WTC11 (cell line): ENCODE measurements around the gene ARID3B. TPM values are rescaled to one million over a fixed set of nuclear protein-coding genes. Genes with fewer than 3 reads are reported as not detected.

Source experiments
- ATAC-seq: fragments of 200-7000 bp; cut with Tn5 transposase; 2 replicates; pipeline ENCODE4 v1.10.0; 2021; ENCODE audit warnings: mild to moderate bottlenecking, moderate library complexity
- CTCF ChIA-PET: fragments of 300-600 bp; sonication (Branson Sonifier 250); formaldehyde crosslinking; loops from one replicate; lab custom pipeline; 2021; ENCODE audit warnings: antibody characterized with exemption; lab: Charles Lee
- POLR2A ChIA-PET: fragments of 350-600 bp; sonication (Branson Sonifier 250); formaldehyde crosslinking; loops from one replicate; lab custom pipeline; 2021; ENCODE audit warnings: antibody characterized with exemption; lab: Charles Lee
- DNase-seq: peaks from one replicate; pipeline ENCODE4 v3.0.0; 2021; ENCODE audit warnings: low spot score
- H3K27ac Mint-ChIP-seq: 2 replicates; pipeline ENCODE4 v1.8.0; 2021; ENCODE audit warnings: mixed read lengths
- H3K27me3 Mint-ChIP-seq: 2 replicates; pipeline ENCODE4 v1.8.0; 2021; ENCODE audit warnings: low read depth, mild to moderate bottlenecking, moderate library complexity, mixed read lengths
- H3K36me3 Mint-ChIP-seq: 2 replicates; pipeline ENCODE4 v1.8.0; 2021; ENCODE audit warnings: mixed read lengths
- H3K4me1 Mint-ChIP-seq: 2 replicates; pipeline ENCODE4 v1.8.0; 2022; ENCODE audit warnings: mixed read lengths
- H3K4me3 Mint-ChIP-seq: 2 replicates; pipeline ENCODE4 v1.8.0; 2021; ENCODE audit warnings: mild to moderate bottlenecking, moderate library complexity, mixed read lengths
- H3K9me3 Mint-ChIP-seq: 2 replicates; pipeline ENCODE4 v1.8.0; 2021; ENCODE audit warnings: mixed read lengths
- AR ChIP-seq: fragments of 250-450 bp; sonication (Bioruptor Pico); IDR thresholded peaks from 2 replicates; pipeline ENCODE4 v1.9.0; 2021; ENCODE audit warnings: mild to moderate bottlenecking
- CBFB ChIP-seq: sonication (generic); formaldehyde crosslinking; IDR thresholded peaks from 2 replicates; pipeline ENCODE4 v1.8.1; 2022; ENCODE audit warnings: mild to moderate bottlenecking, low read depth, missing genetic modification reagents
- E2F4 ChIP-seq: sonication (generic); formaldehyde crosslinking; IDR thresholded peaks from 2 replicates; pipeline ENCODE4 v1.8.1; 2022; ENCODE audit warnings: low read depth, mild to moderate bottlenecking, moderate library complexity, missing genetic modification reagents, borderline replicate concordance
- FOXK1 ChIP-seq: sonication (generic); formaldehyde crosslinking; IDR thresholded peaks from 2 replicates; pipeline ENCODE4 v1.8.0; 2022; ENCODE audit warnings: mild to moderate bottlenecking, moderate library complexity, missing genetic modification reagents
- FOXP1 ChIP-seq: sonication (generic); formaldehyde crosslinking; IDR thresholded peaks from 2 replicates; pipeline ENCODE4 v1.8.0; 2022; ENCODE audit warnings: missing genetic modification reagents, mild to moderate bottlenecking, moderate library complexity, borderline replicate concordance
- GRHL2 ChIP-seq: fragments of 250-450 bp; sonication (Bioruptor Pico); IDR thresholded peaks from 2 replicates; pipeline ENCODE4 v1.8.0; 2022; ENCODE audit warnings: mild to moderate bottlenecking, moderate library complexity; ENCODE audit not compliant: insufficient replicate concordance, severe bottlenecking
- HMGA2 ChIP-seq: fragments of 250-450 bp; sonication (Bioruptor Pico); IDR thresholded peaks from 2 replicates; pipeline ENCODE4 v1.4.0; 2021; ENCODE audit warnings: mild to moderate bottlenecking, moderate library complexity
- JAZF1 ChIP-seq: fragments of 250-450 bp; sonication (Bioruptor Pico); IDR thresholded peaks from 2 replicates; pipeline ENCODE4 v1.9.0; 2021; ENCODE audit warnings: moderate library complexity, mild to moderate bottlenecking, inconsistent platforms
- MXD4 ChIP-seq: fragments of 250-450 bp; sonication (Bioruptor Pico); IDR thresholded peaks from 2 replicates; pipeline ENCODE4 v1.8.0; 2021; ENCODE audit warnings: mild to moderate bottlenecking, moderate library complexity, borderline replicate concordance
- NFE2L1 ChIP-seq: sonication (generic); formaldehyde crosslinking; IDR thresholded peaks from 2 replicates; pipeline ENCODE4 v1.8.1; 2023; ENCODE audit warnings: missing genetic modification reagents
- OVOL2 ChIP-seq: fragments of 250-450 bp; sonication (Bioruptor Pico); IDR thresholded peaks from 2 replicates; pipeline ENCODE4 v1.9.0; 2021; ENCODE audit warnings: mild to moderate bottlenecking, borderline replicate concordance
- PRRX2 ChIP-seq: fragments of 250-450 bp; sonication (Bioruptor Pico); IDR thresholded peaks from 2 replicates; pipeline ENCODE4 v1.8.0; 2021; ENCODE audit warnings: mild to moderate bottlenecking
- RELA ChIP-seq: sonication (generic); formaldehyde crosslinking; IDR thresholded peaks from 2 replicates; pipeline ENCODE4 v1.8.1; 2022; ENCODE audit warnings: missing genetic modification reagents, mild to moderate bottlenecking, borderline replicate concordance
- SMAD4 ChIP-seq: sonication (generic); formaldehyde crosslinking; IDR thresholded peaks from 2 replicates; pipeline ENCODE4 v1.8.0; 2022; ENCODE audit warnings: mild to moderate bottlenecking, missing genetic modification reagents
- STAT6 ChIP-seq: sonication (generic); formaldehyde crosslinking; conservative IDR thresholded peaks from 2 replicates; pipeline ENCODE4 v1.8.1; 2023; ENCODE audit warnings: mild to moderate bottlenecking, low read depth, missing genetic modification reagents, moderate library complexity
- TEAD1 ChIP-seq: sonication (generic); formaldehyde crosslinking; IDR thresholded peaks from 2 replicates; pipeline ENCODE4 v1.8.0; 2022; ENCODE audit warnings: mild to moderate bottlenecking, missing genetic modification reagents
- TEAD4 ChIP-seq: sonication (generic); formaldehyde crosslinking; IDR thresholded peaks from 2 replicates; pipeline ENCODE4 v1.8.0; 2022; ENCODE audit warnings: mild to moderate bottlenecking, missing genetic modification reagents
- TP53 ChIP-seq: sonication (generic); formaldehyde crosslinking; IDR thresholded peaks from 2 replicates; pipeline ENCODE4 v1.8.1; 2023; ENCODE audit warnings: mild to moderate bottlenecking, missing genetic modification reagents
- ZBTB21 ChIP-seq: sonication (generic); formaldehyde crosslinking; IDR thresholded peaks from 2 replicates; pipeline ENCODE4 v1.8.1; 2023; ENCODE audit warnings: mild to moderate bottlenecking, missing genetic modification reagents, borderline replicate concordance
- ZNF219 ChIP-seq: sonication (generic); formaldehyde crosslinking; IDR thresholded peaks from 2 replicates; pipeline ENCODE4 v1.8.0; 2023; ENCODE audit warnings: missing genetic modification reagents, mild to moderate bottlenecking, borderline replicate concordance
- ZNF232 ChIP-seq: sonication (generic); formaldehyde crosslinking; IDR thresholded peaks from 2 replicates; pipeline ENCODE4 v1.8.0; 2022; ENCODE audit warnings: mild to moderate bottlenecking, missing genetic modification reagents
- ZNF396 ChIP-seq: fragments of 250-450 bp; sonication (Bioruptor Pico); IDR thresholded peaks from 2 replicates; pipeline ENCODE4 v1.8.0; 2021; ENCODE audit warnings: mild to moderate bottlenecking, moderate library complexity, borderline replicate concordance
- ZNF416 ChIP-seq: fragments of 250-450 bp; sonication (Bioruptor Pico); IDR thresholded peaks from 2 replicates; pipeline ENCODE4 v1.9.0; 2021; ENCODE audit warnings: mild to moderate bottlenecking, inconsistent platforms
- total RNA-seq: library from RNA; stranded (reverse); gene quantifications from 3 replicates; pipeline ENCODE4 v1.2.3, GENCODE V29; 2021
- TF ChIP-seq, protein P1 (sequence below): fragments of 250-450 bp; sonication (Bioruptor Pico); conservative IDR thresholded peaks from 2 replicates; pipeline ENCODE4 v1.9.0; 2021; ENCODE audit warnings: mild to moderate bottlenecking

Gene ARID3B
- total RNA-seq, 1 experiment from 2014 or later: 133 TPM

GRCh38 chr15:74626336-74626735 is 85.3 kb downstream of the ARID3B start:
- ATAC-seq: no peak
- H3K4me1 Mint-ChIP-seq: peaks cover 5% of the 10 kb centered on the region
- ChIA-PET POLR2A (no interaction called here), CTCF (interaction anchor here (1.5 to 2.1 kb wide), 2 partner anchors 142 to 145 kb away, joined by 5 to 8 read pairs; no protein-coding TSS in a partner anchor)
- no peak overlapping the region for H3K4me3 Mint-ChIP-seq
- H3K9me3 Mint-ChIP-seq: no peaks in the 10 kb centered on the region
- H3K27me3 Mint-ChIP-seq: no peaks in the 10 kb centered on the region
- TF ChIP-seq ZBTB21 (CRISPR knock-in tag) (no peak), TEAD4 (no peak), AR (CRISPR knock-in tag) (no peak), FOXP1 (CRISPR knock-in tag) (no peak), MXD4 (CRISPR knock-in tag) (no peak), ZNF219 (CRISPR knock-in tag) (no peak), ZNF232 (CRISPR knock-in tag) (no peak), OVOL2 (no peak), PRRX2 (CRISPR knock-in tag) (no peak), CBFB (CRISPR knock-in tag) (no peak), ZNF396 (CRISPR knock-in tag) (no peak), GRHL2 (CRISPR knock-in tag) (no peak), SMAD4 (CRISPR knock-in tag) (no peak), FOXK1 (CRISPR knock-in tag) (no peak)
- TF ChIP-seq, protein P1, sequence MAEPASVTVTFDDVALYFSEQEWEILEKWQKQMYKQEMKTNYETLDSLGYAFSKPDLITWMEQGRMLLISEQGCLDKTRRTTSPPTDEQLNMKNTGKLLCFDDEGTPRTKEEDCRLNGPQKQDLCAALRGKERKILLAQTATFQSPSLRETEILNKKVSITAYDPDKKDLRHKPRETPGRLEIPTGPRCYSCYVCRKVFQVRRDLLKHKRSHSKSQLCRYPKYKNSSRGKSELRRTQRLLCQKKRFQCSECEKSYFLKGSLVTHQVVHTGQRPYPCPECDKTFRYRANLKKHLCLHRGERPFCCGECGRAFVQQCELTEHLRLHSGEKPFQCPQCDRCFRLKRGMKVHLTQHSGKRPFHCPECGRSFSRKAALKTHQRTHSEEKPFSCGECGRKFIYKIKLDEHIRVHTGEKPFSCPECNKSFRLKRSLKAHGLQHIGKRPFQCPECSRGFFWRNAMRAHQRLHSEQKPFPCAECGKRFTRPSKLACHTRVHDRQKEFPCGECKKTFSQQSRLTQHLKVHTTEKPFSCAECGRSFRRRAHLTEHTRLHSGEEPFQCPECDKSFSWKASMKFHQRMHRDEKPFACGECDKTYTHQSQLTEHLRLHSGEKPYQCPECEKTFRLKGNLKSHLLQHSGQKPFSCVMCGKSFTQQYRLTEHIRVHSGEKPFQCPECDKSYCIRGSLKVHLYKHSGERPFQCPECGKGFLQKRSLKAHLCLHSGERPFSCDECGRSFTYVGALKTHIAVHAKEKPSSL (CRISPR knock-in tag): no peak
- no peak overlapping the region for H3K27ac Mint-ChIP-seq
- peaks cover 76% of the 10 kb centered on the region for H3K36me3 Mint-ChIP-seq
- no peak for DNase-seq

DNA sequence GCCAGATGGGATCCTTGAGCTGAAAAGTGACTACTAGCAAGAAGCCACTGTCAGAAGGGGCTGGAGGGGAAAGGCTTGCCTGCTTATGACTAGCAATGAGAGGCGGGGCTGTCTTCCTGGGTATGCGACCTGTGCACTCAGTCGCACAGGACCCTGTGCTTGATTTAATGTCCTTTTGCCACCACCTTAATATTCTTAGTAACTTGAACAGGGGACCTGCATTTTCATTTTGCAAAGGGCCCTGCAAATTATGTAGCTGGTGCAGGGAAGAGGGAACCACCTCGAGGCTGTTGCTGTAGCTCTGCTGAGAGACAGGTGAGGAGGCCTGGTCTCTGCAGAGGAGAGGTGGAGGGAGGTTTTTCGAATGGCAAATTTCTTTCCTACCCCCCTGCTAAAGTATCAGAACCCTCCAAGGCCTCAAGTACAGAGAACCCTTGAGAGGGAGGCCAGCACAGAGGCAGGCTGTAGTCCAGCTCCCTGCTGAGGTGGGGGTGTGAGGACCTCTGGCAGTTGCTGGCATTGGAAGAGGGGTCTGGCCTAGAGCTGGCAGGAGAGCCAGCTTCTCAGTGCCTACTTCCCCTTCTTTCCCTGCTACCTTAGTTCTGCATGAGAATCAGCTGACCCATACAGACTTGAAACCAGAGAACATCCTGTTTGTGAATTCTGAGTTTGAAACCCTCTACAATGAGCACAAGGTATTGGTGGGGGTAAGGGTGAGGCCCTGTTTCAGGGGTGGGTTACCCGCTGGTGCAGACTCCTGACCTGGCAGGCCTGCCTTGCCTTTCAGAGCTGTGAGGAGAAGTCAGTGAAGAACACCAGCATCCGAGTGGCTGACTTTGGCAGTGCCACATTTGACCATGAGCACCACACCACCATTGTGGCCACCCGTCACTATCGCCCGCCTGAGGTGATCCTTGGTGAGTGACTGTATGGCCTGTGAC is 86.0 kb downstream of the ARID3B start:
- Mint-ChIP-seq H3K36me3 (peaks cover 73% of the 10 kb centered on the region), H3K9me3 (no peaks in the 10 kb centered on the region), H3K27ac (no peak overlapping the region), H3K4me1 (peaks cover under 1% of the 10 kb centered on the region; the same call in 1 of the 2 replicates), H3K4me3 (no peak overlapping the region), H3K27me3 (no peaks in the 10 kb centered on the region)
- CTCF ChIA-PET: interaction anchor here (1.2 to 1.5 kb wide), 2 partner anchors 142 to 144 kb away, joined by 4 to 5 read pairs; no protein-coding TSS in a partner anchor
- POLR2A ChIA-PET: no interaction called here
- ATAC-seq (no peak), DNase-seq (no peak)
- TF ChIP-seq JAZF1 (CRISPR knock-in tag) (no peak), ZNF416 (CRISPR knock-in tag) (no peak), TP53 (CRISPR knock-in tag) (no peak), TEAD1 (no peak), RELA (CRISPR knock-in tag) (no peak), STAT6 (CRISPR knock-in tag) (no peak), GRHL2 (CRISPR knock-in tag) (no peak), E2F4 (CRISPR knock-in tag) (no peak), FOXK1 (CRISPR knock-in tag) (no peak), ZNF396 (CRISPR knock-in tag) (no peak), NFE2L1 (no peak), HMGA2 (CRISPR knock-in tag) (no peak)
